H9 (cell line): ENCODE data around the gene MSRB1. TPM values are rescaled to one million over a fixed set of nuclear protein-coding genes. Genes with fewer than 3 reads are reported as not detected.

Experiments
- DNase-seq: peaks from one replicate; pipeline ENCODE4 v3.0.0-alpha.2; 2017
- H2AFZ ChIP-seq: one replicate; pipeline ENCODE4 v1.6.1; 2013; ENCODE audit warnings: mild to moderate bottlenecking, low read length, control low read depth, moderate library complexity
- H2AK5ac ChIP-seq: 2 replicates; pipeline ENCODE4 v1.6.1; 2013; ENCODE audit warnings: low read length, control low read depth, mixed read lengths; ENCODE audit not compliant: insufficient read length
- H2BK120ac ChIP-seq: one replicate; pipeline ENCODE4 v1.6.1; 2013; ENCODE audit warnings: low read depth, mild to moderate bottlenecking, low read length, control low read depth, inconsistent platforms; ENCODE audit not compliant: poor library complexity, severe bottlenecking
- H2BK12ac ChIP-seq: 2 replicates; pipeline ENCODE4 v1.6.1; 2013; ENCODE audit warnings: low read length, control low read depth, mixed read lengths, low read depth; ENCODE audit not compliant: insufficient read length
- H2BK15ac ChIP-seq: 2 replicates; pipeline ENCODE4 v1.6.1; 2013; ENCODE audit warnings: low read depth, low read length, control low read depth
- H2BK20ac ChIP-seq: one replicate; pipeline ENCODE4 v1.6.1; 2013; ENCODE audit warnings: low read depth, mild to moderate bottlenecking, low read length, control low read depth, inconsistent platforms; ENCODE audit not compliant: poor library complexity, severe bottlenecking
- H2BK5ac ChIP-seq: 2 replicates; pipeline ENCODE4 v1.6.1; 2013; ENCODE audit warnings: low read length, control low read depth, mixed read lengths; ENCODE audit not compliant: insufficient read length
- H3K14ac ChIP-seq: 2 replicates; pipeline ENCODE4 v1.6.1; 2013; ENCODE audit warnings: low read length, control low read depth; ENCODE audit not compliant: insufficient read depth
- H3K18ac ChIP-seq: 2 replicates; pipeline ENCODE4 v1.6.1; 2013; ENCODE audit warnings: low read depth, mild to moderate bottlenecking, mixed read lengths, low read length, control low read depth; ENCODE audit not compliant: insufficient read length
- H3K23ac ChIP-seq: 2 replicates; pipeline ENCODE4 v1.6.1; 2013; ENCODE audit warnings: low read length, control low read depth, mixed read lengths, low read depth; ENCODE audit not compliant: insufficient read length
- H3K23me2 ChIP-seq: 2 replicates; pipeline ENCODE4 v1.6.1; 2013; ENCODE audit warnings: low read depth, mild to moderate bottlenecking, mixed read lengths, low read length, control low read depth; ENCODE audit not compliant: insufficient read length, poor library complexity, severe bottlenecking
- H3K27ac ChIP-seq: 2 replicates; pipeline ENCODE4 v1.5.1; 2013; ENCODE audit warnings: low read length, control low read depth, mixed read lengths, low read depth; ENCODE audit not compliant: insufficient read length
- H3K27me3 ChIP-seq: 2 replicates; pipeline ENCODE4 v1.6.1; 2013; ENCODE audit warnings: low read length, control low read depth, inconsistent platforms; ENCODE audit not compliant: insufficient read depth
- H3K4ac ChIP-seq: 2 replicates; pipeline ENCODE4 v1.6.1; 2013; ENCODE audit warnings: low read depth, mild to moderate bottlenecking, control low read depth, inconsistent platforms, low read length, moderate library complexity
- H3K4me1 ChIP-seq: 2 replicates; pipeline ENCODE4 v1.6.1; 2013; ENCODE audit warnings: low read length, control low read depth, inconsistent platforms; ENCODE audit not compliant: insufficient read depth
- H3K4me2 ChIP-seq: 2 replicates; pipeline ENCODE4 v1.6.1; 2013; ENCODE audit warnings: low read length, control low read depth, mixed read lengths; ENCODE audit not compliant: insufficient read length, insufficient read depth
- H3K56ac ChIP-seq: 2 replicates; pipeline ENCODE4 v1.6.1; 2013; ENCODE audit warnings: low read depth, mild to moderate bottlenecking, mixed read lengths, low read length, control low read depth; ENCODE audit not compliant: insufficient read length
- H3K79me1 ChIP-seq: 2 replicates; pipeline ENCODE4 v1.6.1; 2013; ENCODE audit warnings: low read depth, mild to moderate bottlenecking, moderate library complexity, low read length, control low read depth, inconsistent platforms; ENCODE audit not compliant: insufficient read depth, poor library complexity, severe bottlenecking
- H3K79me2 ChIP-seq: 2 replicates; pipeline ENCODE4 v1.6.1; 2013; ENCODE audit warnings: low read length, control low read depth, inconsistent platforms; ENCODE audit not compliant: insufficient read depth
- H3K9ac ChIP-seq: 2 replicates; pipeline ENCODE4 v1.6.1; 2013; ENCODE audit warnings: low read length, control low read depth, mixed read lengths; ENCODE audit not compliant: insufficient read length; ENCODE audit errors: extremely low read depth
- H3K9me3 ChIP-seq: one replicate; pipeline ENCODE4 v1.6.1; 2013; ENCODE audit warnings: low read depth, low read length, inconsistent platforms; ENCODE audit not compliant: control insufficient read depth
- H3T11ph ChIP-seq: one replicate; pipeline ENCODE4 v1.6.1; 2013; ENCODE audit warnings: mild to moderate bottlenecking, low read length, control low read depth, inconsistent platforms
- H4K20me1 ChIP-seq: one replicate; pipeline ENCODE4 v1.6.1; 2013; ENCODE audit not compliant: control insufficient read depth, insufficient read length, insufficient read depth
- H4K5ac ChIP-seq: 2 replicates; pipeline ENCODE4 v1.6.1; 2013; ENCODE audit warnings: low read depth, mild to moderate bottlenecking, mixed read lengths, low read length, control low read depth; ENCODE audit not compliant: insufficient read length
- H4K8ac ChIP-seq: replicated peaks from 2 replicates; pipeline ENCODE4 v1.6.1; 2013; ENCODE audit warnings: low read length, control low read depth, mixed read lengths, low read depth; ENCODE audit not compliant: insufficient read length
- H4K91ac ChIP-seq: 2 replicates; pipeline ENCODE4 v1.6.1; 2013; ENCODE audit warnings: low read depth, mild to moderate bottlenecking, moderate library complexity, mixed read lengths, low read length, control low read depth; ENCODE audit not compliant: insufficient read length
- H3K27ac Mint-ChIP-seq, 3 experiments: 2 replicates in 2 of 3; 3 replicates in 1 of 3; pipeline ENCODE4 v1.8.0; 2020 to 2021; ENCODE audit warnings: mixed read lengths in 3 of 3, mild to moderate bottlenecking in 1 of 3, moderate library complexity in 1 of 3
- H3K27me3 Mint-ChIP-seq: 2 replicates; pipeline ENCODE4 v1.8.0; 2021; ENCODE audit warnings: low read depth, mild to moderate bottlenecking, moderate library complexity, mixed read lengths
- H3K36me3 Mint-ChIP-seq, 3 experiments: 2 replicates in 2 of 3; 3 replicates in 1 of 3; pipeline ENCODE4 v1.8.0; 2020 to 2021; ENCODE audit warnings: low read depth in 3 of 3, mixed read lengths in 3 of 3; ENCODE audit not compliant: insufficient read depth in 1 of 3
- H3K4me1 Mint-ChIP-seq, 2 experiments: 2 replicates each; pipeline ENCODE4 v1.8.0; 2020; ENCODE audit warnings: mixed read lengths in 2 of 2
- H3K4me3 Mint-ChIP-seq, 2 experiments: 2 replicates in 1 of 2; 3 replicates in 1 of 2; pipeline ENCODE4 v1.8.0; 2020 to 2021; ENCODE audit warnings: mild to moderate bottlenecking in 2 of 2, mixed read lengths in 2 of 2, moderate library complexity in 1 of 2
- H3K9me3 Mint-ChIP-seq, 2 experiments: 2 replicates in 1 of 2; 3 replicates in 1 of 2; pipeline ENCODE4 v1.8.0; 2020; ENCODE audit warnings: mild to moderate bottlenecking in 2 of 2, mixed read lengths in 2 of 2, moderate library complexity in 1 of 2
- WGBS: extraction: QIAGEN DNeasy Blood & Tissue Kit; methylation state at CpG from one replicate; pipeline ENCODE4 v1.1.7; 2013; ENCODE audit warnings: missing lambda C conversion rate, low lambda C conversion rate, mixed read lengths; ENCODE audit not compliant: insufficient read length; ENCODE audit errors: extremely low coverage; 5-methylcytosine and 5-hydroxymethylcytosine counted together
- total RNA-seq: library from RNA; stranded (reverse); gene quantifications from 2 replicates; pipeline ENCODE4 v1.2.1, GENCODE V29; 2021
- TF ChIP-seq, protein P1 (sequence below): fragments of 200-600 bp; sonication (generic); conservative IDR thresholded peaks from 3 replicates; pipeline ENCODE4 v1.8.0; 2021; ENCODE audit warnings: antibody characterized with exemption, mild to moderate bottlenecking

The MSRB1 gene
- total RNA-seq, 1 experiment from 2014 or later, result 25.7 TPM

GRCh38 chr16:1929578-1930337 lies 13.2 kb downstream of the MSRB1 start:
- H2AK5ac ChIP-seq, result no peak overlapping the region
- peak overlapping the region; percentile 44 to 56; a peak in 3 of 5 replicates for H3K4me3 Mint-ChIP-seq
- no peak overlapping the region for H2BK5ac ChIP-seq
- no peak overlapping the region for H3K27ac Mint-ChIP-seq
- no peak overlapping the region for H3K23ac ChIP-seq
- H3K27me3 ChIP-seq, result no peaks in the 10 kb centered on the region
- H4K8ac ChIP-seq, result no peak overlapping the region
- no peak overlapping the region for H2BK120ac ChIP-seq
- H3K4me1 ChIP-seq, result no peaks in the 10 kb centered on the region
- H3K9me3 Mint-ChIP-seq, result peaks cover 0 to 3% of the 10 kb centered on the region in 2 experiments; a peak in 1 of 5 replicates
- no peak overlapping the region for H3K4ac ChIP-seq
- no peak overlapping the region for H3T11ph ChIP-seq
- no peak overlapping the region for H4K5ac ChIP-seq
- H3K9me3 ChIP-seq, result no peaks in the 10 kb centered on the region
- TF ChIP-seq, protein P1, sequence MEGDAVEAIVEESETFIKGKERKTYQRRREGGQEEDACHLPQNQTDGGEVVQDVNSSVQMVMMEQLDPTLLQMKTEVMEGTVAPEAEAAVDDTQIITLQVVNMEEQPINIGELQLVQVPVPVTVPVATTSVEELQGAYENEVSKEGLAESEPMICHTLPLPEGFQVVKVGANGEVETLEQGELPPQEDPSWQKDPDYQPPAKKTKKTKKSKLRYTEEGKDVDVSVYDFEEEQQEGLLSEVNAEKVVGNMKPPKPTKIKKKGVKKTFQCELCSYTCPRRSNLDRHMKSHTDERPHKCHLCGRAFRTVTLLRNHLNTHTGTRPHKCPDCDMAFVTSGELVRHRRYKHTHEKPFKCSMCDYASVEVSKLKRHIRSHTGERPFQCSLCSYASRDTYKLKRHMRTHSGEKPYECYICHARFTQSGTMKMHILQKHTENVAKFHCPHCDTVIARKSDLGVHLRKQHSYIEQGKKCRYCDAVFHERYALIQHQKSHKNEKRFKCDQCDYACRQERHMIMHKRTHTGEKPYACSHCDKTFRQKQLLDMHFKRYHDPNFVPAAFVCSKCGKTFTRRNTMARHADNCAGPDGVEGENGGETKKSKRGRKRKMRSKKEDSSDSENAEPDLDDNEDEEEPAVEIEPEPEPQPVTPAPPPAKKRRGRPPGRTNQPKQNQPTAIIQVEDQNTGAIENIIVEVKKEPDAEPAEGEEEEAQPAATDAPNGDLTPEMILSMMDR, result peak; percentile 96
- H3K9ac ChIP-seq, result no peak overlapping the region
- no CpG with 5 or more reads among the region's 70 CpGs for WGBS
- H3K56ac ChIP-seq, result no peak overlapping the region
- H3K27me3 Mint-ChIP-seq, result peaks cover 33% of the 10 kb centered on the region
- no peak overlapping the region for H2BK15ac ChIP-seq
- peaks cover 2 to 15% of the 10 kb centered on the region in 2 experiments for H3K4me1 Mint-ChIP-seq
- H2AFZ ChIP-seq, result no peak overlapping the region
- H3K14ac ChIP-seq, result no peak overlapping the region
- H4K91ac ChIP-seq, result no peak overlapping the region
- no peaks in the 10 kb centered on the region for H4K20me1 ChIP-seq
- DNase-seq, result peak; percentile 88
- no peak overlapping the region for H2BK20ac ChIP-seq
- peaks cover 3% of the 10 kb centered on the region for H3K23me2 ChIP-seq
- H3K36me3 Mint-ChIP-seq, result no peaks in the 10 kb centered on the region
- H2BK12ac ChIP-seq, result no peak overlapping the region
- H3K18ac ChIP-seq, result no peak overlapping the region
- no peaks in the 10 kb centered on the region for H3K79me2 ChIP-seq
- no peak overlapping the region for H3K27ac ChIP-seq
- no peaks in the 10 kb centered on the region for H3K79me1 ChIP-seq
- peak overlapping the region; percentile 49 for H3K4me2 ChIP-seq
